Suprapubic skin (tissue), 4 donors: Measurements from ENCODE around the gene LRPAP1. TPM values are rescaled to one million over a fixed set of nuclear protein-coding genes. Genes with fewer than 3 reads are reported as not detected.

Source experiments
- DNase-seq, 2 donors: peaks; one replicate each; pipeline ENCODE4 v3.0.0-alpha.2; 2019; ENCODE audit warnings: low spot score in 2 of 2
- H3K27ac ChIP-seq: fragments of 200-600 bp; sonication (generic); one replicate; pipeline ENCODE4 v1.5.1; 2019
- H3K27me3 ChIP-seq: fragments of 200-600 bp; sonication (generic); one replicate; pipeline ENCODE4 v1.5.1; 2019
- H3K36me3 ChIP-seq: fragments of 200-600 bp; sonication (generic); one replicate; pipeline ENCODE4 v1.5.1; 2019
- H3K4me1 ChIP-seq: fragments of 200-600 bp; sonication (generic); one replicate; pipeline ENCODE4 v1.5.1; 2019
- H3K4me3 ChIP-seq: fragments of 200-600 bp; sonication (generic); one replicate; pipeline ENCODE4 v1.5.1; 2019; ENCODE audit warnings: mild to moderate bottlenecking
- H3K9me3 ChIP-seq: fragments of 200-600 bp; sonication (generic); one replicate; pipeline ENCODE4 v1.5.1; 2019
- EP300 ChIP-seq: sonication (generic); formaldehyde crosslinking; IDR thresholded peaks from one replicate; pipeline ENCODE4 v1.6.1; 2017; ENCODE audit warnings: antibody characterized with exemption
- POLR2A ChIP-seq, 2 donors: fragments of 450-650 bp; IDR thresholded peaks; one replicate each; pipeline ENCODE4 v1.6.1; 2017; ENCODE audit warnings: antibody characterized with exemption in 2 of 2, mild to moderate bottlenecking in 2 of 2, moderate library complexity in 2 of 2
- POLR2AphosphoS5 ChIP-seq, 3 donors: sonication (generic); formaldehyde crosslinking; IDR thresholded peaks; one replicate each; pipeline ENCODE4 v1.6.1; 2017; ENCODE audit warnings: antibody characterized with exemption in 3 of 3
- WGBS: methylation state at CpG from one replicate; pipeline ENCODE4 v1.1.5; 2018; 5-methylcytosine and 5-hydroxymethylcytosine counted together
- total RNA-seq, 4 donors: library from RNA; depleted of rRNA; stranded (reverse); fragments of >200 nt; gene quantifications; one replicate each; pipeline ENCODE4 v1.1.0, GENCODE V29; 2016
- TF ChIP-seq, protein P1 (sequence below), 2 donors: fragments of 200-600 bp in 1 of 2; fragments of 450-650 bp in 1 of 2; sonication (generic) in 1 of 2; IDR thresholded peaks; one replicate each; pipeline ENCODE4 v1.5.1; 2016 to 2019; ENCODE audit warnings: antibody characterized with exemption in 2 of 2, mild to moderate bottlenecking in 1 of 2, moderate library complexity in 1 of 2

The LRPAP1 gene
- total RNA-seq, 4 donors from 2014 or later = 88.8 to 114 (median 95.5) TPM

DNA sequence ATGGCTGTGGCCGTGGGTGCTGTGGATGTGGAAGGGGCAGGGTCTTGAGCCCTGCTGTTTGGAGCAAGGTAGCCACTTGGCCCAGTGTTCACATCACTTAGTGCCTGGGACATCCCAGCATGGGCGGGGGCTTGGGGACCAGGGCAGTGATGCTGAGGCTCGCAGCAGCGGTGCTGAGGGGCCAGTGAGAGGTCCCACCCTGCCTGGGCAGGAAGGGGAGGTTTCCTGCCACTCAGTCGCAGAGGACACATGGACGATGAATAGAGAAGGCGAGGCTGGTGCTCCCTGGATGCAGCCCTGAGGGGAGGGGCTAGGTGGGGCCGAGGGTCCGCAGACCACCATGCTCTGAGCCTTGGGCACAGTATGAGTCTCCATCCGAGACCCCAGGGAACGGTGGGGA is 43.4 kb downstream of the LRPAP1 start:
- WGBS = 63% methylated on average over 7 of the region's 11 CpGs
- Histone ChIP-seq H3K27me3 (peaks cover 84% of the 10 kb centered on the region), H3K4me1 (peaks cover 20% of the 10 kb centered on the region)

DNA sequence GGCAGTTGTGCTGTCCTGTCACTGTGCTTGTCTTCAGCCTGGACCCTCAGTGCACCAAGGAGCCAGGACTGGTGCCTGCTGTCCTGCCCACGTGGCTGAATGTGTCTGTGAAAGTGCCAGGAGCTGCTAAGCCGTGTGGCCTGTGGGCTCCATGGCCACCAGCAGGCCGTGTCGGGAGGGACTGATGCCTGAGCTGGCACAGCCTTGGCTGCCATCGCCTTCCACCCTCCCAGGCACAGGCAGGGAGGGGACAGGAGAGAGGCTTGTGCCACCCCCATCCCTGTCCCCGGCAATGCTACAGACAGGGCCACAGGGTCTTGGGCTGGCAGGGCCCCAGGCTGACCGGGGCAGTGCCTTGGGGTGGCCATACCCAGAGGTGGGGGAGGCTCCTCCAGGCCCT is 44.4 kb downstream of the LRPAP1 start:
- WGBS = no CpG with 5 or more reads among the region's 7 CpGs
- Histone ChIP-seq H3K27me3 (peaks cover 82% of the 10 kb centered on the region), H3K4me3 (no peak overlapping the region), H3K4me1 (peaks cover 26% of the 10 kb centered on the region), H3K36me3 (no peaks in the 10 kb centered on the region), H3K9me3 (no peaks in the 10 kb centered on the region), H3K27ac (no peak overlapping the region)
- DNase-seq = no peak
- TF ChIP-seq POLR2AphosphoS5 (IDR thresholded peaks at IDR 0.05) = no peak
- TF ChIP-seq POLR2A (IDR thresholded peaks at IDR 0.05) = no peak
- TF ChIP-seq, protein P1, sequence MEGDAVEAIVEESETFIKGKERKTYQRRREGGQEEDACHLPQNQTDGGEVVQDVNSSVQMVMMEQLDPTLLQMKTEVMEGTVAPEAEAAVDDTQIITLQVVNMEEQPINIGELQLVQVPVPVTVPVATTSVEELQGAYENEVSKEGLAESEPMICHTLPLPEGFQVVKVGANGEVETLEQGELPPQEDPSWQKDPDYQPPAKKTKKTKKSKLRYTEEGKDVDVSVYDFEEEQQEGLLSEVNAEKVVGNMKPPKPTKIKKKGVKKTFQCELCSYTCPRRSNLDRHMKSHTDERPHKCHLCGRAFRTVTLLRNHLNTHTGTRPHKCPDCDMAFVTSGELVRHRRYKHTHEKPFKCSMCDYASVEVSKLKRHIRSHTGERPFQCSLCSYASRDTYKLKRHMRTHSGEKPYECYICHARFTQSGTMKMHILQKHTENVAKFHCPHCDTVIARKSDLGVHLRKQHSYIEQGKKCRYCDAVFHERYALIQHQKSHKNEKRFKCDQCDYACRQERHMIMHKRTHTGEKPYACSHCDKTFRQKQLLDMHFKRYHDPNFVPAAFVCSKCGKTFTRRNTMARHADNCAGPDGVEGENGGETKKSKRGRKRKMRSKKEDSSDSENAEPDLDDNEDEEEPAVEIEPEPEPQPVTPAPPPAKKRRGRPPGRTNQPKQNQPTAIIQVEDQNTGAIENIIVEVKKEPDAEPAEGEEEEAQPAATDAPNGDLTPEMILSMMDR (IDR thresholded peaks at IDR 0.05) = no peak
- no peak for TF ChIP-seq EP300

More for the DNA sequence above, 43.4 kb downstream of the LRPAP1 start:
- TF ChIP-seq EP300 (no peak), POLR2AphosphoS5 (IDR thresholded peaks at IDR 0.05) (no peak), POLR2A (IDR thresholded peaks at IDR 0.05) (no peak)
- TF ChIP-seq, protein P1 (IDR thresholded peaks at IDR 0.05) = no peak
- Histone ChIP-seq H3K27ac (no peak overlapping the region), H3K9me3 (no peaks in the 10 kb centered on the region), H3K36me3 (no peaks in the 10 kb centered on the region), H3K4me3 (no peak overlapping the region)
- DNase-seq = no peak

DNA sequence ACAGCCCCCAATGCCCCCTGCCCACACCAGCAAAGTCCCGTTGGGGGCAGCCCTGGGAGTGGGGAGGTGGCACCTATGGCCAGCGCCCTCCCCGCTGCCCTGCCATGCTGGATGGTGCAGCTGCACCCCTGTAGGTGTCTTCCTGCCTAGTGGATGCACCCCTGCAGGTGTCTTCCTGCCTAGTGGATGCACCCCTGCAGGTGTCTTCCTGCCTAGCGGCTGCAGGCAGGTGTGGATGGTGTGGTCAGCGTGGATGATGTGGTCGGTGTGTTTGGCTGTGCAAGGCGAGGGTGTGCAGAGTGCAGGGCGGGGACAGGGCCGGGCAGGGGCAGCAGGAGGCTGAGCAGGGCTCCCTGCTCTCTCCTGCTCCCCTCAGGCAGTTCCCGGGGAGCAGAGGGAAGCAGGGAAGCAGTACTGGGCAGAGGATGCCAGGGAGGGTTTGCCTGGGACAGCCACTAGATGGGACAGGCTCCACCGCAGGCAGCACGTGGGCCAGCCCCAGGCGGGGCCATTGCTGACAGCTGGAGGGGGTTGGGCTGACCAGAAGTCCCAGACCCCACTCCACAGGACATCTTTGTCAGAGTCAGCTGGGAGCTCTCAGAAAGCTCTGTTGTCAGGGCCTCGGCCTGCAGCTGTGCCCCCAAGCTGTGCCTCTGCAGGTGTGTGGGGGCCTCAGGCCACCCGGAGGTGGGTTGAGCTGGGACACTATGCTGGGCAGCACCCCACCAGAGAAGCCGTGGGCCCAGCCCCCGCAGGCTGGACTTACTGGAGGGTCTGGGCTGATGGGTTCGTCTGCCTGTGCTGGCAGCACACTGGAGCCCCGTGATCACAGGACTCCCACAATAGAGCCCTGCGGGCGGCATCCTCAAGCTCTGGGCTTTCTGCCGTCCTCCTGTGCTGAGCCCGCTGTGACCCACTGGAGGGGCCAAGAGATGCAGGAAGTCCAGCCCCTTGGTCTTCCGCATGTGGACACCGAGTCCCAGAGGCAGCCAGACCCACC is 45.4 kb downstream of the LRPAP1 start:
- TF ChIP-seq EP300 (no peak), POLR2A (IDR thresholded peaks at IDR 0.05) (no peak), POLR2AphosphoS5 (IDR thresholded peaks at IDR 0.05) (no peak)
- TF ChIP-seq, protein P1 (IDR thresholded peaks at IDR 0.05) = no peak

GRCh38 chr4:3485886-3486540 is 46.2 kb downstream of the LRPAP1 start:
- no peak for DNase-seq
- no peaks in the 10 kb centered on the region for H3K9me3 ChIP-seq
- H3K36me3 ChIP-seq = no peaks in the 10 kb centered on the region
- H3K4me3 ChIP-seq = no peak overlapping the region
- H3K27ac ChIP-seq = no peak overlapping the region
- H3K4me1 ChIP-seq = peaks cover 26% of the 10 kb centered on the region
- TF ChIP-seq POLR2A (IDR thresholded peaks at IDR 0.05) (no peak), EP300 (no peak), POLR2AphosphoS5 (IDR thresholded peaks at IDR 0.05) (no peak)
- TF ChIP-seq, protein P1 (IDR thresholded peaks at IDR 0.05) = no peak
- WGBS = 90% methylated on average over 2 of the region's 25 CpGs
- H3K27me3 ChIP-seq = peaks cover 78% of the 10 kb centered on the region

More for the DNA sequence above, 45.4 kb downstream of the LRPAP1 start:
- Histone ChIP-seq H3K27ac (no peak overlapping the region), H3K4me1 (peaks cover 26% of the 10 kb centered on the region), H3K36me3 (no peaks in the 10 kb centered on the region), H3K4me3 (no peak overlapping the region), H3K9me3 (no peaks in the 10 kb centered on the region), H3K27me3 (peaks cover 79% of the 10 kb centered on the region)
- no peak for DNase-seq
- WGBS = 77% methylated on average over 11 of the region's 25 CpGs
